AG09309 (cell line): ENCODE measurements around the gene SH2D4B.

Experiments used
- DNase-seq: peaks from one replicate; pipeline ENCODE4 v3.0.0-alpha.2; 2010; ENCODE audit warnings: low read depth
- H3K4me3 ChIP-seq: 2 replicates; pipeline ENCODE4 v1.5.1; 2011; ENCODE audit warnings: mild to moderate bottlenecking, low read depth, low read length, moderate library complexity; ENCODE audit not compliant: control insufficient read depth
- CTCF ChIP-seq: IDR thresholded peaks from 2 replicates; pipeline ENCODE4 v1.5.1; 2011; ENCODE audit warnings: mild to moderate bottlenecking, low read depth, low read length, inconsistent platforms; ENCODE audit not compliant: insufficient read depth, control insufficient read depth; ENCODE audit errors: missing control alignments

SH2D4B gene

GRCh38 chr10:80537736-80538480 lies at the start of gene SH2D4B:
Gene SH2D4B, plus strand, starts transcription at chr10:80537902. Its CDS starts 430 bp downstream, at chr10:80538332.
- H3K4me3 ChIP-seq, result no peak within 1 kb of the TSS
- DNase-seq, result no peak
- no peak for TF ChIP-seq CTCF

- no peak for DNase-seq
- TF ChIP-seq CTCF, result no peak
- H3K4me3 ChIP-seq, result no peak overlapping the region
Measured at GRCh38 chr10:80488539-80489066, 49.1 kb upstream of the SH2D4B start.

- no peak for TF ChIP-seq CTCF
- no peak for DNase-seq
- H3K4me3 ChIP-seq, result no peak overlapping the region
Measured at GRCh38 chr10:80489371-80490112, 48.2 kb upstream of the SH2D4B start.

GRCh38 chr10:80491251-80492102 lies 46.2 kb upstream of the SH2D4B start:
- TF ChIP-seq CTCF, result no peak
- no peak overlapping the region for H3K4me3 ChIP-seq
- no peak for DNase-seq

GRCh38 chr10:80492848-80493521 lies 44.7 kb upstream of the SH2D4B start:
- DNase-seq, result no peak
- no peak overlapping the region for H3K4me3 ChIP-seq
- no peak for TF ChIP-seq CTCF
